ENCODE results near the gene CMIP. TPM values are rescaled to one million over a fixed set of nuclear protein-coding genes. Genes with fewer than 3 reads are reported as not detected.

The CMIP gene
- total RNA-seq, 1 experiment from 2014 or later: 25.7 TPM

DNA sequence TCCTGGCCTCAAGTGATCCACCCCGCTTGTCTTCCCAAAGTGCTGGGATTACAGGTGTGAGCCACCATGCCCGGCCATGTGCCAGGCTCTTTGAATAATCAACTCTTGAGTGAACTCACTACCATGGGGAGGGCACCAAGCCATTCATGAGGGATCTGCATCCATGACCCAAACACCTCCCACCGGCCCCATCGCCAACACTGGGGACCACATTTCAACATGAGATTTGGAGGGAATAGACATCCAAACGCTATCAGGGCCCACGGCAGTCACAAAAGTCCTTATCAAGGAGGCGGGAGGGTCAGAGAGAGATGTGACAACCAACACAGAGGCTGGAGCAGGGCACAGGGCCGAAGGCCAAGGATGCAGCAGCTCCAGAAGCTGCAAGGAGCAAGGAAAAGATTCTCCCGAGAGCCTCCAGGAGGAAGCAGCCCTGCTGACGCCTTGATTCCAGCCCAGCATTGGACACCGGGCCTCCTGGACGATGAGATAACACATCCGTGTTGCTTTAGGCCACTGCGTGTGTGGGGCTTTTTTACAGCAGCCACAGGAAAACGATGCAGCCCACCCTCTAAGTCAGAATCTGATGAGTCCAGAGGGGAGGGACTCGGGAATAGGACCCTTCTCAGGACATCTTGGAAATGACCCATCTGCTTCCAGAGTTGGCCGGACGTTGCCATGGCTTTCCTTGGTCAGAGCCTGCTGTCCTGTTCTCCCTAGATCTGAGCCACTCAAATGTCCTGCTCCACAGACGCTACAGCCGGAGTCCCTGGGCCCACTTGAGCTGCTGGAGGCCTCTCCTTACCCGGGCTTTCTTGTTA, 47.3 kb upstream of the CMIP start:
- H2AFZ ChIP-seq (ENCODE audit: low read length): no peak overlapping the region
- ATAC-seq: no peak
- no peaks in the 10 kb centered on the region for H3F3A ChIP-seq (ENCODE audit: low read length, unreplicated experiment)
- BruUV-seq (replicated peaks): no TSS peak
- peaks cover 6% of the 10 kb centered on the region; the same call in 1 of the 2 replicates for H3K9me3 ChIP-seq (ENCODE audit: low read length)
- CTCF ChIA-PET: no interaction called here
- POLR2A ChIA-PET (ENCODE audit: unreplicated experiment): no interaction called here
- H3K27ac ChIP-seq (ENCODE audit: low read length): no peak overlapping the region
- H3K4me2 ChIP-seq (ENCODE audit: low read length): no peak overlapping the region
- no peaks in the 10 kb centered on the region for H3K27me3 ChIP-seq (ENCODE audit: low read length)
- intact Hi-C loops (cut with micrococcal nuclease): no loop called here
- no peak for DNase-seq
- no peak for TF ChIP-seq EZH2phosphoT487 (IDR thresholded peaks at IDR 0.05; ENCODE audit: borderline replicate concordance, low read length)
- no peak for TF ChIP-seq EZH2 (IDR thresholded peaks at IDR 0.05; ENCODE audit: low read length, unreplicated experiment)
- TF ChIP-seq, protein P1, sequence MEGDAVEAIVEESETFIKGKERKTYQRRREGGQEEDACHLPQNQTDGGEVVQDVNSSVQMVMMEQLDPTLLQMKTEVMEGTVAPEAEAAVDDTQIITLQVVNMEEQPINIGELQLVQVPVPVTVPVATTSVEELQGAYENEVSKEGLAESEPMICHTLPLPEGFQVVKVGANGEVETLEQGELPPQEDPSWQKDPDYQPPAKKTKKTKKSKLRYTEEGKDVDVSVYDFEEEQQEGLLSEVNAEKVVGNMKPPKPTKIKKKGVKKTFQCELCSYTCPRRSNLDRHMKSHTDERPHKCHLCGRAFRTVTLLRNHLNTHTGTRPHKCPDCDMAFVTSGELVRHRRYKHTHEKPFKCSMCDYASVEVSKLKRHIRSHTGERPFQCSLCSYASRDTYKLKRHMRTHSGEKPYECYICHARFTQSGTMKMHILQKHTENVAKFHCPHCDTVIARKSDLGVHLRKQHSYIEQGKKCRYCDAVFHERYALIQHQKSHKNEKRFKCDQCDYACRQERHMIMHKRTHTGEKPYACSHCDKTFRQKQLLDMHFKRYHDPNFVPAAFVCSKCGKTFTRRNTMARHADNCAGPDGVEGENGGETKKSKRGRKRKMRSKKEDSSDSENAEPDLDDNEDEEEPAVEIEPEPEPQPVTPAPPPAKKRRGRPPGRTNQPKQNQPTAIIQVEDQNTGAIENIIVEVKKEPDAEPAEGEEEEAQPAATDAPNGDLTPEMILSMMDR (conservative IDR thresholded peaks at IDR 0.05; ENCODE audit: low read depth, low read length): no peak
- no peaks in the 10 kb centered on the region for H3K79me2 ChIP-seq (ENCODE audit: low read length)
- no peaks in the 10 kb centered on the region for H4K20me1 ChIP-seq (ENCODE audit: low read length)
- peaks cover 13% of the 10 kb centered on the region for H3K4me1 ChIP-seq (ENCODE audit: insufficient read depth, low read length)
- H3K9me2 ChIP-seq (replicated peaks; ENCODE audit: low read length): no peaks in the 10 kb centered on the region
- no peak overlapping the region for H3K4me3 ChIP-seq (ENCODE audit: low read length)
- H3K36me3 ChIP-seq (ENCODE audit: low read depth, low read length): peaks cover 3% of the 10 kb centered on the region; the same call in 1 of the 2 replicates
- H3K9ac ChIP-seq (ENCODE audit: low read length): no peak overlapping the region

DNA sequence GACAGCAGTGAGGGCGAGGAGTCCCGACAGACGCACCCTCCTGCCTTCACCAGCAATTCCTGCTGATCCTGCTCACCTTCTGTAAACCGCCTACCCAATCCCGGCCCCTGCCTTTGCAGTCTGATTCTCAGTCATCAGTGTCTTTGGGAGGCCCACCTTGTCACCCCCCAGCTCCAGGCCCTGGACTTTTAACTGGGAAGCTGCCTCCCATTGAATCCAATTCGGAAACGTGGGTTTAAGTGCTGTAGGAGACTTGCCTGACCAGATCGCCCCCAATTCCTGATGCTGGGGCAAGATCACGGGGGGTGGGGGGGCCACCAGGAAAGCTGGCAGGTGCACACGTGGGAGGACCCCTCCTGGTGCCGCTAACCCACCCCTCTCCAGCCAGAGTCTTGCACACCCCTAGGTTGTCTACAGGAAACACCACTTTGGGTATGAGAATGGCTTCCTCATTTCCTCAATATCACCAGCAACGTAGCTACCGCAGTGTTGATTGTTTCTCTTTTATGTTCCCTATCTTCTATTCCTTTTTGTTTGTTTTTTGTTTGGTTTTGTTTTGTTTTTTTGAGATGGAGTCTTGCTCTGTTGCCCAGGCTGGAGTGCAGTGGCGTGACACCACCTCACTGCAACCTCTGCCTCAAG, 46.6 kb upstream of the CMIP start:
- DNase-seq: no peak
- peaks cover 13% of the 10 kb centered on the region for H3K4me1 ChIP-seq (ENCODE audit: insufficient read depth, low read length)
- H3K36me3 ChIP-seq (ENCODE audit: low read depth, low read length): peaks cover 3% of the 10 kb centered on the region; the same call in 1 of the 2 replicates
- no peaks in the 10 kb centered on the region for H3K9me2 ChIP-seq (replicated peaks; ENCODE audit: low read length)
- H3K27me3 ChIP-seq (ENCODE audit: low read length): no peaks in the 10 kb centered on the region
- no peak overlapping the region for H2AFZ ChIP-seq (ENCODE audit: low read length)
- H3K79me2 ChIP-seq (ENCODE audit: low read length): no peaks in the 10 kb centered on the region
- peaks cover 6% of the 10 kb centered on the region; the same call in 1 of the 2 replicates for H3K9me3 ChIP-seq (ENCODE audit: low read length)
- H3K4me2 ChIP-seq (ENCODE audit: low read length): no peak overlapping the region
- intact Hi-C loops (cut with micrococcal nuclease): no loop called here
- H3K9ac ChIP-seq (ENCODE audit: low read length): no peak overlapping the region
- ATAC-seq: no peak
- no peaks in the 10 kb centered on the region for H4K20me1 ChIP-seq (ENCODE audit: low read length)
- ChIA-PET POLR2A (ENCODE audit: unreplicated experiment) (no interaction called here), CTCF (no interaction called here)
- no peak overlapping the region for H3K4me3 ChIP-seq (ENCODE audit: low read length)
- no peaks in the 10 kb centered on the region for H3F3A ChIP-seq (ENCODE audit: low read length, unreplicated experiment)
- no peak overlapping the region for H3K27ac ChIP-seq (ENCODE audit: low read length)
- BruUV-seq (replicated peaks): no TSS peak
- no peak for TF ChIP-seq EZH2 (IDR thresholded peaks at IDR 0.05; ENCODE audit: low read length, unreplicated experiment)
- no peak for TF ChIP-seq EZH2phosphoT487 (IDR thresholded peaks at IDR 0.05; ENCODE audit: borderline replicate concordance, low read length)
- TF ChIP-seq, protein P1 (conservative IDR thresholded peaks at IDR 0.05; ENCODE audit: low read depth, low read length): no peak
